NCI-H146 (cell line): ENCODE results near the gene WDR88.
"Not testable (repeated sequence)": the region's sequence is repeated elsewhere in the genome, so short reads cannot be mapped to it uniquely, and the experiment has no call there.

Source experiments
- DNase-seq: peaks from one replicate; lab custom pipeline; 2025; lab: John Stamatoyannopoulos, UW

WDR88 gene, protein sequence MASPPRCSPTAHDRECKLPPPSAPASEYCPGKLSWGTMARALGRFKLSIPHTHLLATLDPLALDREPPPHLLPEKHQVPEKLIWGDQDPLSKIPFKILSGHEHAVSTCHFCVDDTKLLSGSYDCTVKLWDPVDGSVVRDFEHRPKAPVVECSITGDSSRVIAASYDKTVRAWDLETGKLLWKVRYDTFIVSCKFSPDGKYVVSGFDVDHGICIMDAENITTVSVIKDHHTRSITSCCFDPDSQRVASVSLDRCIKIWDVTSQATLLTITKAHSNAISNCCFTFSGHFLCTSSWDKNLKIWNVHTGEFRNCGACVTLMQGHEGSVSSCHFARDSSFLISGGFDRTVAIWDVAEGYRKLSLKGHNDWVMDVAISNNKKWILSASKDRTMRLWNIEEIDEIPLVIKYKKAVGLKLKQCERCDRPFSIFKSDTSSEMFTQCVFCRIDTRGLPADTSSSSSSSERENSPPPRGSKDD

DNA sequence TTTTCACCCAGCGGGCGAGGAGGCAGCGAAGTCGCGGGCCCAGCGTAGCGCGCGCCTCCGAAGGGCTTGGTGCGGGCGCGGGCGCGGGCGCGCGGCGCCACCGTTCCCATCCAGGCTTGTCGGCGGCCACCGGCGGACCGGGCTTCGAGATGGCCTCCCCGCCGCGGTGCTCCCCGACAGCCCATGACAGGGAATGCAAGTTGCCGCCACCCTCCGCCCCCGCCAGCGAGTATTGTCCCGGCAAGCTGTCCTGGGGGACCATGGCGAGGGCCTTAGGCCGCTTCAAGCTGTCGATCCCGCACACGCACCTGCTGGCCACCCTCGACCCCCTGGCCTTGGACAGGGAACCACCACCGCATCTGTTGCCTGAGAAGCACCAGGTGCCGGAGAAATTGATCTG, at the start of gene WDR88:
Gene WDR88 (plus strand): TSS at position 94 of the 400 bp plus-strand sequence. CDS start 56 bp downstream, at position 150.
- no peak for DNase-seq

DNA sequence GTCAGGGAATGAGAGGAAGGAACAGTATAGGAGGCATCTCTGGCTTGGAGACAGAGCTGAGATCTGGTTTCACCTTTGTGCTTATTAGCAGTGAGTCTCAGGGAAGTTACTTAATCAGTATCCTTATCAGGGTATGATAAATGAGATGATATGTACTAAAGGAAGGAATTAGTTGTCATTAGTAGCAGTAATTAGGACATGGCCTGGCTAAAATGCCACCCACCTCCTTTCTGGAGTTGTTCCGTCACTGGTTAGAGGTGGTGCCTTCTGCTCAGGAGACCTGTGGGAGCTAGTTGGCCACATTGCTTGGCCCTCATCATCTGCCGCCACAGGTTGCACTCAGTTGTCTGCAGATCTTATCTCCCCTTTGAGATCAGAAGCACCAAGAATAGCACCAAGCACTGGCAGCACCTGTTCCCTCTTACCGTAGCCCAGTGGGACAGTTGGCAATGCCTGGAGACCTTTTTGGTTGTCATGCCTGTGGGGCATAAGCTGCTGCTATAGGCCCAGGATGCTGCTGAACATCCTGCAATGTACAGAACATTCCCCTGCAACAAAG, 46.3 kb upstream of the WDR88 start:
- peak; percentile 17 for DNase-seq

DNA sequence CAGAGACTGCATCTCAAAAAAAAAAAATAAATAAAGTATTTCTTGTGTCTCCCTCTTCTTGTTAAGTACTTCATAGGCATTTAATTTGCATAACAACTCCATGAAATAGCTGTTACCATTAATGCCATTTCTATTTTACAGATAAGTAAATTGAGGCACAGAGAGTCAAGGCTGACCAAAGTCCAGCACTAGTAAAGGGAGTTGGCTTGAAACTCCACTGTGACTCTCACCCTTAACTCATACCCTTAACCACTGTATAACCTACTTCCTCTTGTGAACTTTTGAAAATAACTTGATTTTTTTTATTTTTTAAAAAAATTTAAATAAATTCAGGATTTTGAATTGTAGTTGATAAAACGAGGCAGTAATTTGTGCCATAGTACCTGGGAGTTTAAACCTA, 45.0 kb upstream of the WDR88 start:
- DNase-seq: no peak

DNA sequence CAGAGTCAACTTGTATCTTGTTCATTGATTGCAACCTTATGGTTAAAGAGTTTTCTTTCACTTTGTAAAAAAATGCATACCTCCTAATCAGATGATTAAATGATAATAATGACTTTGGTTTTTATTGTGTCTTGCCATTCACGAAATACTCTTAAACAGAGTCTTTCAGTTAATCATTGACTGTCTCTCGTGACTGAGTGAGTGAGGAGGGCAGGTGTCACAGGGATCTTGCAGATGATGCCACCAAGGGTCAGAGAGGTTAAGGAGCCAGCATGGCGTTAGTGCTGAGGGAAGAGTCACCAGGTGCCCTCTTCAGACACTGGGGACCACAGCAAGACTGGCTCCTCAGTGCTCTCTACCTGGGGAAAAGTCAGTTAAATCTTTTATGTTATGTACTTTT, 42.9 kb upstream of the WDR88 start:
- DNase-seq: no peak

DNA sequence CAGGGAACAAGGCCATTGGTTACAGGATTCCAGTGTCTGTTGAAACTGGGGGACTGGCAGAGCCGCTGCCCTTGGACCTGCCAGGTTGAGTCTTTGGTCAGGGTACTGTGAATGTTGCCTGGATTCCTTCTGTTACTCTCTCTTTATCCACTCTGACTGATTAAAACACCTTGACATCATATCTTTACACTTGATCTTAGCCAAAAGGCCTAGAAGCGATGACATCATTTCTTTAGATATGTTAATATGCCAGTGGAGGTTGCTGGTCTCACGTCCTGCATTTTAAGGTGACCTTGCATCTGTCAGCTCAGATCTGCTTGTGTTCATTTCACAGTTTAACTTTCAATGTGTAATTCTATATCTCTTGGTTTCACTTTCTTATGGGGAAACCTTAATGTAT, 41.7 kb upstream of the WDR88 start:
- no peak for DNase-seq

DNA sequence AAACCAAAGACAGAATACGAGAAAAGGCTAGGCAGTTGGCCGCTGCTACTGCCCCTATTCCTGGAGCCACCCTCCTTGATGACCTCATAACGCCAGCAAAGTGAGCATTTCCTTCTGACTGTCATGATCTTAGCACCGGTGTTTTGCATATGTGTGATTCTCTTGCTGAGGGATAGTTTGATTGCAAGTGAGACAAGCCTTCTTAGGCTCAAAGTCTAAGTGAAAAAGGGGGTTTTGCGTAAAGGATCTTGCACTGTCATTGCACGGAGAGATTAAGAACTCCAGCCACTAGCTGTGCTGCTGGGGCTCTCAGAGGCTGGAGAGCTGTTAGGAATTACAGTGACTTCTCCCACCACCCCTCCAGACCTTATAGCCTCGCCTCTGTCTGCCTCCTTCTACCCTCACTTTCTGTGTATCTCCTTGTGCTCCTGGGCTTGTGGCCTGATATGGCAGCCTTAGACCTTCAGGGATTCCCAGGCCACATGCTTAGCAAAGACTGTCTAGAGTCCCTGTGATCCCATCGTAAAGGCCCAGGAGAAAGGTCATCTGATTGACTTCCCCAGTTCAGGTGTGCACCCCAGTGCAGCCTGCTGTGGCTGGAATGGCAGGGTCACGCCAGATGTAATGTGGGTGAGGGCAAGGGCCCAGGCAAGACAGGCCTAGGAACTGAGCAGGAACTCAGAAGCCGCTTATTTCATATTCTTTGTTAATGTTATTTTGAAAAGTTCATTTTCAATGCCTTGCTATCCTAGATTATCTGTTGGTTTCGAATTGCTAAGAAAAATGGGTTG, 38.3 kb upstream of the WDR88 start:
- DNase-seq: no peak

DNA sequence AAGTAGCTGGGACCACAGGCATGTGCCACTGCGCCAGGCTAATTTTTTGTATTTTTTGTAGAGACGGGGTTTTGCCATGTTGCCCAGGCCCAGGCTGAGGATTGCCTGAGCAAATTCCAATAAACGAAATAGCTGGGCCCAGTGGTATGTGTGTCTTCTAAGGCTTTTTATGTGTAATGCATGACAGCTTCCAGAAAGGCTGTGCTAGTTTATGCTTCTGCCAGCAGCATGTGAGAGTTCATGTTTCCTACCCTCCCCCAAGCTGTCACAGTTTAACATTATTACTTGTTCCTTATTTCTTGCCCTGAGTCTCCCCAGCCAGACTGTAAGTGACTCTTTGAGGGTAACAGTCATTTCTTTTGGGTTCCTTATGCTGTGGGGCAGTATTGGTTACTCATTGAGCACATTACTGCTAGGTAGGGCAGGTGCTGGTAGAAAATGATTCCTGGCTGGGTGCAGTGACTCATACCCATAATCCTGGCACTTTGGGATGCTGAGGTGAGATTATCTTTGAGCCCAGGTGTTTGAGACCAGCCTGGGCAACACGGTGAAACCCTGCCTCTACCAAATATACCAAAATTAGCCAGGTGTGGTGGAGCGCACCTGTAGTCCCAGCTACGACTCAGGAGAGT, 37.4 kb upstream of the WDR88 start:
- DNase-seq: no peak

DNA sequence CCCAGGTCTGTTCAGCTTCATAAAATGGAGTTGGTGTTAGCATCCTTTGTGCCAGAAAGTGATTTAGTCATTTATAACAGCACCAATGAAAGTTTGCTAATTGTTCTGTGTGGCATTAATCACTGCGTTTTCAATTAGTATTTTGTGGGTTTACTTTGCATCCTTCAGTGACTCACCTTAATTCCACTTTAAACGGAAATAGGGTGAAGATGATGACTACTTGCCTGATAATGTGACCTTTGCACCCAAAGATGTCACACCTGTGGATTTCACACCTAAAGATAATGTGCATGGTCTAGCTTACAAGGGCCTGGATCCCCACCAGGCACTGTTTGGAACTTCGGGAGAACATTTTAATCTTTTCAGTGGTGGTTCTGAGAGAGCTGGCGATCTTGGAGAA, 35.9 kb upstream of the WDR88 start:
- no peak for DNase-seq

DNA sequence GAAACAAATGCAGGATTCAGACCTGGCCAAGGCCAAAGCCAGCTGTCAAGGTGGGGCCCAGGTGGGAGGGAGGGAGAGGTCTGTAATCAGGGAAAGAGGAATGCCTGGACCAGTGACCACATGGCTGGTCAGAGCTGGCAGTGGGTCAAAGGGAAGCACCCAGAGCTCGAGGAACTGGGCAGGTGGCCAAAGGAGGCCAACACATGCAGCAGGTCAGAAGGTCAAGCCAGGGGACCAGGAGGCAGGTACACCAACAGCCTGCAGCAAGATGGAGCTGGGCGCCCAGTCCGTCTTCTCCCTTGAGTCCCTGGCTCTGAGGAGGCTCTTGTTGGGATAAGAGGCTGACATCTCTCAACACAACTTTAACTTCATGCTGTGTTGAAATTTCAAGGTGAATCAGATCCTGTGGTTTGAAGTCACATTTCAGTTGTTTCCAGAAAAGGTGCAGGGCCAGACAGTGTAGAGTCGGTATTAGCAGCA, 33.8 kb upstream of the WDR88 start:
- DNase-seq: no peak

DNA sequence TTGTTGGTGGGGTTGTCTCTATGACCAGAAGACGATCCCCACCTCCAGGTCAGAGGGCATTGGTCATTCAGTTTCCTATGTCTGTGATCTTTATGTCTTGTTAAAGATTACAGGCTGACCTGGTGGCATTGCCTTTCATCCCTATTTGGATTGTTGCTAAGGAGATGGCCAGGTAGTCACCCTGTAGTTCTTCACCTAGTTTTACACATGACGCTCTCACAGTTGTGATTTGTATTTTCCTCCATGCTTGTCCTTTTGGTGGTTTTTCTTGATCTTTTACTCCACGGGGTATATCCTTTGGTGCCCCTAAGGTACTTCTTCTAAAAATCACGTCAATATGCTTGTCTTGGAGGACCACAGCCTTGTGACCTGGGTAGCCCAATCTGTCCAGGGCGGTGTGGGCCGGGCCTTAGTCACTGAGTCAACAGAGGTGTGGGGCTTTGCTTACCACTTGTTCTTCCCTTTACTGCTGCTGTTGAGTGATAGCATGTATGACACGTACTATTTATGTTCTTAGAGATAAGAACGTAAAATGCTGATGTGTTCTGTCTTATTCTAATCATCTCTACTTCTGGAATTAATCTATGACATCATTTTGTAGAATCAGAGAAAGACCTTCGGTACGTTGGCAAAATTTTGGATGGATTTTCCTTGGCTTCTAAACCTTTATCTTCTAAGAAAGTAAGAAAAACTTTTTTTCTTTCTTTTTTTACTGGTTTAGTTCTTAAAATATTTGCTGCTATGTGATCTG, 30.8 kb upstream of the WDR88 start:
- DNase-seq: no peak

DNA sequence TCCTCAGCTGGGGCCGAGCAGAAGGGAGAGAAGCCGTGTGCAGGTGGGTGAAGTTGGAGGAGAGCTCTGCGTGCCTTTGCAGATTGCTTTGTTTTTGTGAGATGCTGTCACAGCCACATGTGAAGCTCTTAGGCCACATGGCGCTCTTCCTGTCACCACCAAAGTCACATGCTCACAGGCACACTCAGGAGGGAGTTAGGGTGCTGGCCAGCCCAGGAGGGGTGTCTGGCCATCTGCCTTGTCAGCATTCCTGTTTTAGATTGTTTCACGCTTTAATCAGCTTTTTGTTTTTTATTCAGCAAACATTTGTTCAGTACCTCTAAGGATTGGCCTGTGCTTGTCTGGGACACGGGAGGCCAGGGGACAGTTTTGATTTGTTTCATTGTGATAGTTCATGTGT, 29.0 kb upstream of the WDR88 start:
- no peak for DNase-seq

DNA sequence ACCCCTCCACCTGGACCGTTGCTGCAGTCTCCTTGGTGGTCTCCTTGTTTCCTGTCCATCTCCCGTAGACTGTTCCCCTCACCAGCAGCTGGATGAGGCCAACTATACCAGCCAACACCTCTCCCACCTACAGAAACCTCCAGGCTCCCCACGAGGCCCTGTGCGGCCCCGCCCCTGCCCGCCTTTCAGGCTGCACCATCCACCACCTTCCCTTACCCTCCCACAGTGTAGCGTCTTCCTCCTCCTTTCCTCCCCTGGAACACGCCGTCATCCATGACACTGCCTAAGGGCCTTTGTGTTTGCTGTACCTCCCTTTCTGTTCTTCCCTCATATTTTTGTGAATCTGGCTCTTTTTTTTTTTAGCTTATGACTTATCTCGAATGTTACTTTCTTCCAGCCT, 23.8 kb upstream of the WDR88 start:
- no peak for DNase-seq

DNA sequence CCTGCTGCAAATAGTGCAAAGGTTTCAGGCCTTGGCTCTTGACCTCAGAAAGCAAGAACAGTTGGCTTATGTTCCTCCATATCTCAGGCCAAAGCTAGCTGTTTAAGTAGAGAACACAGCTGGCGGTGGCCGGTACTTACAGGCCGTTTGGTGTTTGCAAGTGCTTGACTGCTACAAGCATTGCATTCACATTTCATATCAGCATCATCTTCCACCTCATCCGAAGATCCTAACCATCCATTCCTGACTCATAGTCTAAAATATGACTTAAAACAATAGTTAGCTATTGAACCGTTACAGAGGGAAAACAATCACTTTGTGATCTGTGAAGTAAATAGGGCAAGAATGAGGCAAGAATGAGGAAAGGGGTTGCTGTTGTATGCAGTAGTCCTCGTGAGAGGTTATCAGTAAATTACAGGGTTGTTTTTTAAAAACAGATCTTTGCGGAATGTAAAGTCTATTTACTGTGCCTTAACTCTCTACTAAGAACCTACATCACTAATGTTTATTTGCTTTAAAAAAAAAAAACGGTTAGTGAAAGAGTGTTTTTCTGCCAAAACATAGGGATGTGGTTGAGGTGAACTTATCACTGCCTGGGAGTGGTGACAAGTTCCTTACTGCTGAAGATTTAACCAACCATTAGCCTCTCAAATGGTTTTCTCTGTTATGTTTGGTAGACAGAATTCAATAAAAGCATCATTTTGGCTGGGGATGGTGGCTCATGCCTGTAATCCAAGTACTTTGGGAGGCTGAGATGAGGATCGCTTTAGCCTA, 21.6 kb upstream of the WDR88 start:
- DNase-seq: no peak

DNA sequence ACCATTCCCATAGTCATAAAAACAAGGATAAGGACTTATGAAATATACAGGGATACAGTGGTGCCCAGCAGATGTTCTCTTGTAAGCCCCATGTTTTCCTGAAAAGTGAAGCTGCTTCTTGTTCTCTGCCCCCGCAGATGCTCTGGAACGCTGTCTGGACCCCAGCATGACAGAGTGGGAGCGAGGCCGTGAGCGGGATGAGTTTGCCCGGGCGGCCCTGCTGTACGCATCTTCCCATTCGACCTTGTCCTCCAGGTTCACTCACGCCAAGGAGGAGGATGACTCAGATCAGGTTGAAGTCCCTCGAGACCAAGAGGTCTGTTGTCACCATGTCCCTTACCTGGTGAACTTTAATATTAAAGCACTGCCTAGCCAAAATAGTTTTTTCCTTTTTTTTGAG, 20.3 kb upstream of the WDR88 start:
- DNase-seq: no peak

DNA sequence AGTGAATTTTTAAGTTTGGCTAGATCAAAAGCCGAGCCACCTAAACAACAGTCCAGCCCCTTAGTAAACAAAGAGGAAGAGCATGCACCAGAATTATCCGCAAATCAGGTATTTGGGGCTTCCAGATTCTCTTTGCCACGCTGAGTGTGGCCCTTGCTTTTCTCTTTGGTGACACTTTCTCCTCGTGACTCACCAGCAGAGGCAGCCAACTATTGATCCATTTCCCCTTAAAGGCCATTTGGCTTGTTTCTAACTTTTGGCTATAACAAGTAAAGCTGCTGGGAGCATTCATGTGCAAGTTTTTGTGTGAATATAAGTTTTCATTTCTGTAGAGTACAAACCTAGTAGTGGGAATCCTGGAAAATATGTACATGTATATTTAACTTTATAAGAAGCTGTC, 17.6 kb upstream of the WDR88 start:
- DNase-seq: no peak

DNA sequence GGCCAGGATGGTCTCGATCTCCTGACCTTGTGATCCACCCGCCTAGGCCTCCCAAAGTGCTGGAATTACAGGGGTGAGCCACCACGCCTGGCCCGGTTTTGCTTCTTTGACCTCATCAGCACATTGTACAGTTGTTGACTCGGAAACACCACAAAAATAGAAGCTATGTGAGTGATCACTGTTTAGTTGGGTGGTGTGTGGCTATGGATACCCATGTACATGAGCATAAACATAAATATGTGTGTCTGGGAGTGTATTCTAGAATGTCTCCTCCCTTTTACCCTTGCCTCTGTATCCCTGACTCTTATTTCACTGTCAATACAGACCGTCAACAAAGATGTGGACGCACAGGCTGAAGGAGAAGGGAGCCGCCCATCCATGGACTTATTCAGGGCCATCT, 14.4 kb upstream of the WDR88 start:
- DNase-seq: no peak

DNA sequence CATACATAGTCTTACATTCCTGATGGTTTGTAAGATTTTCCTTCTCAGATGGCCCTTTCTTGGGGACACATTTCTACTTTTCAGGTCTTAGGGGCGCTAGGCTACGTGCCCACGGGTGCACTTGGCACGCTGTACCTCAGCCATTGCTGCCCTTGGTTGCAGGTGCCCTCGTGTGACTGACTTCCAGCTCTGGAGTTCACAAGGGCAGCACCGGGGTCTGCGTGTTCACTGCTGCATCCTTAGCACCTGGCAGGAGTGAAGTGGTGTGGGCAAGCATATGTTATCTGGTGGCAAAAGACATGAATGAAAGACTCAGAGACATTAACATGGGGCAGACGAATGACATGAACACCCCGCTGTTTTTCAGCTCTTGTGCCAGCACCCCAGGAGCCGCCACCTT, 13.3 kb upstream of the WDR88 start:
- DNase-seq: no peak

DNA sequence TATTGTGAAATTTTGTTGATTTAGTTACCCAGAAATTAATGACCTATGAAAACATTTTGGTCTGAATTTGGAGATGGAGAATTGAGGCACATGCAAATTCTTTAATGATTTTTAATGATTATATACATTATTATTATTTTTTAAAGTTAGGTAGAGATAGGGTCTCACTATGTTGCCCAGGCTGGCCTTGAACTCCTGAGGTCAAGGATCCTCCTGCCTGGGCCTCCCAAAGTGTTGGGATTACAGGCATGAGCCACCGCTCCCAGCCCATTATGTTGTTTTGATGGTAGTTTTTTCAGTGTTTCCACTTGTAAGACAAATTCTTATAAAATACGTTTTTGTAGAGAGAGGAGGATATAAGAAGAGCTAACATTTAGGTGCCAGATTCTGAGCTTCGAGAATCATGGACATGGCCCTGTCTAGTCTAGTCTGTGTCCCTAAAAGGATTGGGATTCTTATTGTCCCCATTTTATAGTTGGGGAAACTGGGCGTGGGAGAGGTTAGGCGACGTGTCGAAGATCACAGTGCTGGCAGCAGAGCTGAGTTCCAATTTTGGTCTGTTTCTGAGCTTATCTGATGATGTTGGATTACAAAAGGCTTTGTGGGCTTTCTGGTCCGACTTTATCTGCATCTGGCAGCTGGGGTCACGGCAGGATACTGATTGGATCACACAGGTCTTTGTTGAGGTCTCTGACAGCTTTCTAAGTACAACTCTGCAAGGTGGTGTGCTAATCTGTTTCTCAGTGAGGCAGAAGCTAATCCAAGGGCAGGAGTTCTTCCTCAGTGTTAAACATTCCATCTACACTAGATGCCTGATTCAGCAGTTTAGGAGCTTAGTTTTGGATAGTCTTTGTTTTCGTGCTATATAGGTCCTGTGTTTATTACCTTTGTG, 7.5 kb upstream of the WDR88 start:
- DNase-seq: no peak

DNA sequence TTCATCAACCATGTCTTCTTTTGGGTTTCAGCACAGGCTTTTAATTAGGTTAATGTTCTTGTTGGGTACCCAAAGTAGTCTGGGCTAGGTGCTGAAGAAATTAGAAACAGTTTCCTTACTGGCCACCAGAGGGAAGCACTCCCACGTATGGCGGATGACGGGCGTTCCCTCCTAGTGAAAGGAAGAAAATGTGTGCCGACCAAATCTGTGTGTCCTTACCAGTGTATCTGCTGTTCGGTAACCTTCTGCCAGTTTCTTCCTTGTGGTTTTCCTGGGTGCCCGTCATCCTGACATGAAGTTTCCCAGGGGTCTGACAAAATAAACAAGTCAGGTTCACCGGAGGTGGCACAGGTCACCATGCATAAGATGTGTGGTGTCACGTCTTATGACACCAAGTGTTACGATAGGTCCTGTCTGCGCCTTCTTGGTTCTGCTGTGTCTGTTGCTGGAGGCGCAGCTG, 6.0 kb upstream of the WDR88 start:
- DNase-seq: peak; percentile 71

DNA sequence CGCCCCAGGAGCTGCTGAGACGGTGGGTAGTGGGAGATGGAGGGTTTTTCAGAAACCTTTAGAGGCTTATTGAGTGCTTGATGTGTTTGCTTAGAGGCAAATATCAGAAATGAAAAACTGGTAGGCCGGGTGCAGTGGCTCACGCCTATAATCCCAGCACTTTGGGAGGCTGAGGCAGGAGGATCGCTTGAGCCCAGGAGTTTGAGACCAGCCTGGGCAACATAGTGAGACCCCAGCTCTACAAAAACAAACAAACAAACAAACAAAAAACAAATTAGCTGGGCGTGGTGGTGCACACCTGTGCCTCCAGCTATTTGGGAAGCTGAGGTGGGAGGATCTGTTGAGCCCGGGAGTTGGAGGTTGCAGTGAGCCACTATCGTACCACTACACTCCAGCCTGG, 5.2 kb upstream of the WDR88 start:
- DNase-seq: not testable (repeated sequence)
